Measurements from ENCODE around the gene ZFYVE9.
"Not testable (repeated sequence)": the region's sequence is repeated elsewhere in the genome, so short reads cannot be mapped to it uniquely, and the experiment has no call there.

Gene ZFYVE9

GRCh38 chr1:52192436-52192835 lies 50.5 kb downstream of the ZFYVE9 start:
- DNase-seq, result peak; percentile 60

GRCh38 chr1:52193985-52194384 lies 52.1 kb downstream of the ZFYVE9 start:
- DNase-seq, result no peak

GRCh38 chr1:52195161-52195560 lies 53.3 kb downstream of the ZFYVE9 start:
- peak; percentile 24 for DNase-seq

DNA sequence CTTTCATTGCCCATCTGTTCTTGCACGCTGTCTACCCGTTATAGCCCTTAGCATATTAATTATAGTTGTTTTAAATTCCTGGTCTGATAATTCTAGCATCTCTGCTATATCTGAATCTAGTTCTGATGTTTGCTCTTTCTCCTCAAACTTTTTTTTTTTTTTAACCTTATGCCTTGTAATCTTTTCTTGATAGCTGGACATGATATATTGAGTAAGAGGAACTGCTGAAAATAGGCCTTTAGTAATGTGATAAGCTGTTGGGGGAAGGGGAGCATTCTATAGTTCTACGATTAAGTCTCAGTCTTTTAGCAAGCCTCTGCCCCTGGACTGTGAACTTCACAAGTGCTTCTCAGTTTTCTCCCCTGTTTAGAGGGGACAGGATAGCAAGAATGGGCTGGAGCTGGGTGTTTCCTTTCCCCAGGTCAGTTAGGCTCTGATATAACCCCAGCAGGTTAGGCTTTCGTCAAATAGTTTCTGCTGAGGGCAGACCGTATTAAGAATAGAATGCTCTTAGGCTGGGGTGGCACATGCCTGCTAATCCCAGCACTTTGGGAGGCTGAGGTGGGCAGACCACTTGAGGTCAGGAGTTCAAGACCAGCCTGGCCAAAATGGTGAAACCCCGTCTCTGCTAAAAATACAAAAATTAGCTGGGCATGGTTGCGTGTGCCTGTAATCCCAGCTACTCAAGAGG lies 62.2 kb downstream of the ZFYVE9 start:
- no peak for DNase-seq

GRCh38 chr1:52204696-52205095 lies 62.8 kb downstream of the ZFYVE9 start:
- DNase-seq, result no peak

DNA sequence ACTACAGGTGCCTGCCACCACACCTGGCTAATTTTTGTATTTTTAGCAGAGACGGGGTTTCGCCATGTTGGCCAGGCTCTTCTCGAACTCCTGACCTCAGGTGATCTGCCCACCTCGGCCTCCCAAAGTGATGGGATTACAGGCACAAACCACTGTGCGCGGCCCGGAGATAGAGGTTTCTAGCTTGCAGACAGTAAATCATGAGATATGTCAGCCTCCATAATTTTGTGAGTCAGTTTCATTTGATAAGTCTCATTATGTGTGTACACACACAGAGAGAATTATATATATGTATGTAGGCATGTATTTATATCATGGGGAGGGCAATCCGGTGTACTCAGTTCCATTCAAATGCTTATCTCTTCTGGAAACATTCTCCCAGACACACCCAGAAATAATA lies 64.8 kb downstream of the ZFYVE9 start:
- DNase-seq, result not testable (repeated sequence)

DNA sequence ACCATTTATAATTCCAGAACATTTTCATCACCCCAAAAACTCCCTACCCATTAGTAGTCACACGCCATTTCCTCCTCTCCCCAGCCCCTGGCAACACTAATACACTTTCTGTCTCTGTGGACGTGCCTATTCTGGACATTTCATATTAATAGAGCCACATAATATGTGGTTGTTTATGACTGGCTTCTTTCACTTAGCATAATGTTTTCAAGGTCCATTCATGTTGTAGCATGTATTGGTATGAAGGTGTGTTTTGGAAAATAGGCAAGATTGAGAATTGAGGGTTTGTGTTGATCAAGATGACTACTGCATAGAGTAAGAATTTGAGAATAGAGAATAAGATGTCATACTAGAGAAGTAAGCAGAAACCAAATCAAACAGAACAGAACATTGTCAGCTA lies 67.5 kb downstream of the ZFYVE9 start:
- DNase-seq, result no peak

GRCh38 chr1:52210044-52210443 lies 68.2 kb downstream of the ZFYVE9 start:
- no peak for DNase-seq

DNA sequence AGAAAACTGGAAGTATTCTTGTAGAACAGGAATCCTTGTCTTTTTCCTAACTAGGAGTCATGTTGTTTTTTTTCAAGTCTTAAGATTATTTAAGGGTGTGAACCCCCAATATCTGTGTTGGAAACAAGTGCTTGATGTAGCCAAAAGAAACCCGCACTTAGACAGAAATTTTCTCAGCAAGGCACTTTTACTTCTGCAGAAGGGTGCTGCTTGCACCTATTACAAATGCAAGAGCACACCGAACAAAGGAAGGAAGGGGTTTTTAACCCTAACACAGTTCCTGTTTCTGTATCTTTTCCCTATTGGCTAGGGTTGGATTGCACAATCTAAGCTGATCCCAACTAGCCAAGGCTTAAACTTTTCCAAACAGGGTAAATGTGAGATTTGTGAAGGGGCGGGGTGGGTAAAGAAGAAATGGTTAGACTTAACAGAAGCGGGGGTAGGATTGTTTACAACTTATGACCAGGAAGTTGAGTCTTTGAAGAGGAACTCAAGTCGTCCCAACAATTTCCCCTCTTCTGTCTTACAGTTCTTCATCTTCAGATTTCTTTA lies 75.1 kb downstream of the ZFYVE9 start:
- DNase-seq, result no peak

DNA sequence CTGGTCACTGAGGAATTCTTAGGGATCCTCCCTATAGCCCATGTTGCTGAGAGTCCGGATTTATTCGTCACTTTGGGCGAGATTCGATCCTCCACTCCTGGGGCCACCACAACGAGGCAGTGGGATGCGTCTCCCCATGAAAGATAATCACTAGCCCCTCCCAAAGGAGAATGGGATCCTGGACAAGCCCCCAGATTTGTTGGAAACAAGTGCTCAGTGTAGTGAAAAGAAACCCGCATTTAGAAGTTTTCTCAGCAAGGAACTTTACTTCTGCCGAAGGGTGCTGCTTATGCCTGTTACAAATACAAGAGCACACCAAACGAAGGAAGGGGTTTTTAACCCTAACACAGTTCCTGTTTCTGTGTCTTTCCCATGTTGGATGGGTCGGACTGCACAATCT lies 83.3 kb downstream of the ZFYVE9 start:
- DNase-seq, result peak; percentile 8

DNA sequence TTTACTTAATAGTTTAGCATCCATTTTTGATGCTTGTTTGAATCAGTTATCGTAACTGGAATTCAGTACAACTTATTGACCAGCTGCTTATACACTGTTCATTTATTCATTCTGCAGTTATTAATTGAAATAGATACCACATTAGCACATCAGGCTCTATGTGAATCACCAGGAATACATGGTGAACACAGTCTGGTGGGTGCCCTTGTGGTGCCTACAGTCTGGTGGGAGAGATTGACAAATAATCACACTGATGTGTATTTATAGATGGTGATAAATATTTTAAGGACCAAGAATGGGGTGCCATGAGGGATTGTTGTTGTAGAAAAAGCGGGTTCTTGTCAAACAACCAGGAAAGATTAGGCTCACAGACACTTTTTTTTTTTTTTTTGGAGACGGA lies 87.6 kb downstream of the ZFYVE9 start:
- no peak for DNase-seq

DNA sequence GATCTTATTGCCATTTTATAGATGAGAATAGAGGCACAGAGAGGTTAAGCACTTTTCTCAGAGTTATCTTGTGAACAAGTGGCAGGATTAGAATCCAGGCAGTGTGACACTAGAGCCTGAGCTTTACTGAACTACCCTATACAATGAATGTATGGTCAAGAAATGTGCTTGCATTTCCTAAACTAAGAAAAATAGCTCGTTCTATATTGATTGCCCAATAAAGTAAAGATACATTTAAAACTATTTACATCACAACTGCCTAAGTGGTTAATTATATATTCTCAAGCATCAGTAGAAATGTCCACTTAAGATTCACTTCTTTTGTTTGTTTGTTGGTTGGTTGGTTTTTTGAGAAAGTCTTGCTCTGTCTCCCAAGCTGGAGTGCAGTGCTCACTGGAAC lies 91.6 kb downstream of the ZFYVE9 start:
- DNase-seq, result no peak

DNA sequence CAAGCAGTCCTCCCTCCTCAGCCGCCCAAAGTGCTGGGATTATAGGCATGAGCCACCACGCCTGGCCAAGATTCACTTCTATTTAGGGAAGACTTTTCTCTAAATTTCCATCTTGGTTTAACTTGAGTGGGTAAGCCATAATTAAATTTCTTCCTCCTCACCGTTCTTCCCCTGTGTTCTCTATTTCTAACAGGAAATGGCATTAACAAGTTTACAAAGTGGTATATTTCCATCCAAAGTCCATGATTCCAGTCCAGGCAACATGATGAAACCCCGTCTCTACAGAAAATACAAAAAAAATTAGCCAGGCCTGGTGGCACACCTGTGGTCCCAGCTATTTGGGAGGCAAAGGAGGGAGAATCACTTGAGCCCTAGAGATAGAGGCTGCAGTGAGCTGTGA lies 92.1 kb downstream of the ZFYVE9 start:
- DNase-seq, result no peak

DNA sequence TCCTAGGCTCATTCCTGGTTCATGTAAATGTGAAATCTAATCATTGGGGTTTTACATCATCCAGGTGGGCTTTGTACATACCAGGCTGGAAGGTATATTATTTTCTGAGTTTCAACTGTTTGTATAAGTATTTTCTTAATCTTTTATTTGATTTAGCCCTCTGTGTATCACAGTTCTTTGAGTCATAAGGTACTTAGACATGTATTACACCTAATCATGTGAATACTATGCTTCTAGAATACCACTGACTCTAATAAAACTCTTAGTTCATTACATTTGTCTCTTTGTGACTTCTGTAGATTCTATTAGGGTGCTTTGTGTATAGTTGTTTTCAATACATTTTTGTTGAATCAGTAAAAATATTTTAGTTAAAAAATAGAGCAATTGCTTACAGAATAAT lies 92.8 kb downstream of the ZFYVE9 start:
- no peak for DNase-seq

DNA sequence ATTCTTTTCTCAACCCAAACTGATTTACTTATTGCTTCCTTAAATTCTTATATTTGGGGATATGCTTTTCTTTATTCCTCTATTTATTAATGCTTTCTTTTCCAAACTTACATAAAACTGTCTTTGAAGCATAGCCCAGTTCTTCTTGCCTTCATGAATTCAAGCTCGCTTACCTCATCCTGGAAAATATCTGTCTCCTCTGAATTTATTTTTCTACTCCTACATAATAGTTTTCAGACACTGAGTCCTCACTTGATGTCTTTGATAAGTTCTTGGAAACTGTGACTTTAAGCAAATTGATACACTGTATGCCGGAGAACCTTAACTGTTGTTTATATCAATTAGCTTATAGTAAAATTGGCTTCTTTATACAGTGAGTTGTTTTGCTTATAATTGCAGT lies 93.8 kb downstream of the ZFYVE9 start:
- DNase-seq, result no peak

DNA sequence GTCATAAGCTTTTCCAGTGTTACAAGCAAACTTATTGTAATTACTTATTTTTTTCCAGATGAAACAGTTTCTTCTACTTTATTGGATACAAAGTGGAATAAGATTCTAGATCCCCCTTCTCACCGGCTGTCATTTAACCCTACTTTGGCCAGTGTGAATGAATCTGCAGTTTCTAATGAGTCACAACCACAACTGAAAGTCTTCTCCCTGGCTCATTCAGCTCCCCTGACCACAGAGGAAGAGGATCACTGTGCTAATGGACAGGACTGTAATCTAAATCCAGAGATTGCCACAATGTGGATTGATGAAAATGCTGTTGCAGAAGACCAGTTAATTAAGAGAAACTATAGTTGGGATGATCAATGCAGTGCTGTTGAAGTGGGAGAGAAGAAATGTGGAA lies 95.5 kb downstream of the ZFYVE9 start:
- peak; percentile 68 for DNase-seq

- peak; percentile 60 for DNase-seq
These were observed 96.6 kb downstream of the ZFYVE9 start for GRCh38 chr1:52238474-52238873.

DNA sequence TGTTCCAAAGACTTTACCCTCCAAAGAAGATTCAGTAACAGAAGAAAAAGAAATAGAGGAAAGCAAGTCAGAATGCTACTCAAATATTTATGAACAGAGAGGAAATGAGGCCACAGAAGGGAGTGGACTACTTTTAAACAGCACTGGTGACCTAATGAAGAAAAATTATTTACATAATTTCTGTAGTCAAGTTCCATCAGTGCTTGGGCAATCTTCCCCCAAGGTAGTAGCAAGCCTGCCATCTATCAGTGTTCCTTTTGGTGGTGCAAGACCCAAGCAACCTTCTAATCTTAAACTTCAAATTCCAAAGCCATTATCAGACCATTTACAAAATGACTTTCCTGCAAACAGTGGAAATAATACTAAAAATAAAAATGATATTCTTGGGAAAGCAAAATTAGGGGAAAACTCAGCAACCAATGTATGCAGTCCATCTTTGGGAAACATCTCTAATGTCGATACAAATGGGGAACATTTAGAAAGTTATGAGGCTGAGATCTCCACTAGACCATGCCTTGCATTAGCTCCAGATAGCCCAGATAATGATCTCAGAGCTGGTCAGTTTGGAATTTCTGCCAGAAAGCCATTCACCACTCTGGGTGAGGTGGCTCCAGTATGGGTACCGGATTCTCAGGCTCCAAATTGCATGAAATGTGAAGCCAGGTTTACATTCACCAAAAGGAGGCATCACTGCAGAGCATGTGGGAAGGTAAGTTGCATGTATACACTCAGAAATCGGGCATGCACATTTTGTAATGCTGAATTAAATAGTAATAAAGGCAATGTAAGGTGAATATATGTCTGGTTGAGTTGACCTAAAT lies 97.2 kb downstream of the ZFYVE9 start:
- peak; percentile 9 for DNase-seq

DNA sequence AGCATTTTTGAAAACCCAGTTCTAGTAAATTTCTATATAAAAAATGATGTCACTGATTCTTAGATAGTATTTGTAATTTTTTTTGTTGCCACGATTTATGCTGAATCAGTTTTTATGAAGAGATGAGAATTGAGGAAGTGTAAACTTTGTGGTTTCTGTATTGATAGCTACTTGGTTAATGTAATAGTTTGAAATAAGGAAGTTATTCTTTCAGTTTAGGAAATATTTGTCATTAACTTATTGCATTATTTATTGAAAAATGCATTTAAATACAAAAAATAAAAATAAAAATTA lies 97.8 kb downstream of the ZFYVE9 start:
- no peak for DNase-seq

DNA sequence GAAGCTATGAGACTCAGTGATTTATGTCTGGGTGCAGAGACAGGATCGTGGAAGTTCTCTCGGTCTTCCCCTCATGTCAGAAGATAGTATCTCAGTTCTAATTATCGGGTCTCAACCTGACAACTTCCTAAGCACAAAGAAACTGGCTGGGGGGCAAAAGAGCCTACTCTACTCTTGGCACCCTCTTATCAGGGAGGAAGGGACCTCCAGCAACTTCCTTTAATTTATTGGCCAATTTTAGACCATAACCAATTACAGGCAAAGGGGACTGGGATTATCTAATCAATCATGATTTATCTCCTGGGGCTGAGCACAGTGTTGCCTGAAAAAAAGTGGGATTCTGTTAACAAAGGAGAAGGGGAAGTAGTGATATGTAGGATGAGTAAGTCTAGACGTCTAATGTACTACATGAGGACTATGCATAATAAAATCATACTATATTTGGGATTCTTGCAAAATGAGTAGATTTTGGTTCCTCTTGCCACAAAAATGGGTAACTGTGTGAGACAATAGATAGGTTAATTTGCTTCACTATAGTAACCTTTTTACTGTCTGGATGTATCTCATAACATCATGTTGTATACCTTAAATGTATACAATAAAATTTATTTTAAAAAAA lies 98.8 kb downstream of the ZFYVE9 start:
- no peak for DNase-seq

DNA sequence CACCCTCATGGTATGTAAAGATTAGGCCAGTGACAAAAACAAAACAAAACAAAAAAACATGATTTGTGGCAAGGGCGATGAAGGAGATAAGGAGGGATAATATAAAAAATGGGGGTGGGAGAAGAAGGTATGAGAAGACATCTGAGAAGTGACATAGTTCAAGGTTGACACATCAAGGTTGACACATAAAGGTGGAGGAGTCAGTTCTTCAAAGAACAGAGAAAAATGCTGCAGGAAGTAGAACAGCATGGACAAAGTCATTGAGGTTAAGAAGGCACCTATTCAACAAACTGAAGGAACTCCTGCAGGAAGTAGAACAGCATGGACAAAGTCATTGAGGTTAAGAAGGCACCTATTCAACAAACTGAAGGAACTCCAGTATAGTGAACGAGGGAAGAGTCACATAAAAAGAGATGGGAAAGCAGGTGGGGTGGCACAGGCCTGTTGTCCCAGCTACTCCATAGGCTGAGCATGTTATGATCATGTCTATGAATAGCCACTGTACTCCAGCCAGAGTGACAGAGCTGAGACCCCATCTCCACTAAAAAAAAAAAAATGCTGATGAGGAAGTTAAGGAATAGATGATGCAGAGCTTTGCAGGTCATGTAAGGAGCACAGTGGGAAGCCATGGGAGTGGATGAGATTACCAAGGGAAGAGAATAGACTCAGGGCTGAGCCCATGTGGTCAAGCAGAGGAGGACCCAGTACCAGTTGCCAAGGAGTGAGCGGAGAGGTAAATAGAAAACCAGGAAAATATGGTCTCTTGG lies 101.5 kb downstream of the ZFYVE9 start:
- DNase-seq, result no peak

GRCh38 chr1:52249831-52250230 lies 107.9 kb downstream of the ZFYVE9 start:
- peak; percentile 39 for DNase-seq

GRCh38 chr1:52253421-52253820 lies 111.5 kb downstream of the ZFYVE9 start:
- no peak for DNase-seq

Measured in fibroblast of skin of scalp (primary cell).